Measurements from ENCODE around the gene DNAJC10.

DNA sequence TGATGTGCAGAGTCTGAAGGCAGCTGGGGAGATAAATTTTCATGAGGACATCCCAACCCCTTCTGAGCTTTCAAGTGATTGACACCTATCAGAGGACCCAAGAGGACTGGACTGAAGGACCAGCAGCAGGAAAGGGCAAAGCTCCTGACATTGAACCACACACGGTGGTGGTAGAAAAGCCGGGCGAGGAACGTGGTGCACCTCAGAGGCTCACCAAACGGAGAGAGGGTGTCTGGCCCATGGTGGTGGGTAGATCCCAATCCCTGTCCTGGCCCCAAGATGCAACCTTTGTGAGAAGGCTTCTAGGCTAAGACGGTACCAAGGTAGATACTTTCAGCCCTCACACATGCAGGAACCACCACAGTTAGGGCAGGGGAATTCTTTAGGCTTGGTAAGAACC is 98.3 kb downstream of the DNAJC10 start:
- no peak for TF ChIP-seq EZH2phosphoT487 (IDR thresholded peaks at IDR 0.05; ENCODE audit: low read depth, severe bottlenecking, unreplicated experiment)
- TF ChIP-seq CTCF (IDR thresholded peaks at IDR 0.05; ENCODE audit: poor library complexity): no peak
